HPDE6-E6E7 (cell line): ENCODE results near the gene TMED10.
"Not testable (repeated sequence)": the region's sequence is repeated elsewhere in the genome, so short reads cannot be mapped to it uniquely, and the experiment has no call there.

Source experiments
- DNase-seq: peaks from one replicate; pipeline ENCODE4 v3.0.0; 2011; ENCODE audit warnings: missing footprints; ENCODE audit errors: extremely low spot score

The TMED10 gene

GRCh38 chr14:75191100-75191499, 14.7 kb upstream of the TMED10 start:
- no peak for DNase-seq

- no peak for DNase-seq
Measured at GRCh38 chr14:75190023-75190422, 13.6 kb upstream of the TMED10 start.

GRCh38 chr14:75188520-75189268, 12.3 kb upstream of the TMED10 start:
- no peak for DNase-seq

GRCh38 chr14:75188086-75188485, 11.7 kb upstream of the TMED10 start:
- no peak for DNase-seq

- no peak for DNase-seq
Measured at GRCh38 chr14:75186953-75187352, 10.5 kb upstream of the TMED10 start.

- DNase-seq: no peak
Measured at GRCh38 chr14:75185251-75186040, 9.0 kb upstream of the TMED10 start.

GRCh38 chr14:75184492-75184891, 8.1 kb upstream of the TMED10 start:
- DNase-seq: no peak

- DNase-seq: no peak
Measured at GRCh38 chr14:75184039-75184438, 7.6 kb upstream of the TMED10 start.

- DNase-seq: no peak
Measured at GRCh38 chr14:75183225-75183624, 6.8 kb upstream of the TMED10 start.

- no peak for DNase-seq
Measured at GRCh38 chr14:75182821-75183220, 6.4 kb upstream of the TMED10 start.

GRCh38 chr14:75182163-75182562, 5.8 kb upstream of the TMED10 start:
- not testable (repeated sequence) for DNase-seq

GRCh38 chr14:75181293-75182062, 5.1 kb upstream of the TMED10 start:
- no peak for DNase-seq

GRCh38 chr14:75175677-75176141, 703 bp downstream of the TMED10 start:
- DNase-seq: no peak

GRCh38 chr14:75174066-75174465, 2.3 kb downstream of the TMED10 start:
- no peak for DNase-seq

- no peak for DNase-seq
Measured at GRCh38 chr14:75170772-75171171, 5.6 kb downstream of the TMED10 start.

- no peak for DNase-seq
Measured at GRCh38 chr14:75168586-75169335, 7.7 kb downstream of the TMED10 start.

- DNase-seq: no peak
Measured at GRCh38 chr14:75167325-75167724, 9.1 kb downstream of the TMED10 start.

GRCh38 chr14:75165586-75166391, 10.6 kb downstream of the TMED10 start:
- DNase-seq: no peak

GRCh38 chr14:75164809-75165208, 11.6 kb downstream of the TMED10 start:
- DNase-seq: no peak

- no peak for DNase-seq
Measured at GRCh38 chr14:75163677-75164076, 12.7 kb downstream of the TMED10 start.

GRCh38 chr14:75162631-75163030, 13.8 kb downstream of the TMED10 start:
- no peak for DNase-seq
